ENCODE results near the gene TCAP.
"Not testable (repeated sequence)": the region's sequence is repeated elsewhere in the genome, so short reads cannot be mapped to it uniquely, and the experiment has no call there.

The TCAP gene

GRCh38 chr17:39706921-39707337, 41.8 kb downstream of the TCAP start:
- no peak for DNase-seq

GRCh38 chr17:39709319-39709997, 44.3 kb downstream of the TCAP start:
- no peak for DNase-seq

GRCh38 chr17:39709998-39710964, 45.1 kb downstream of the TCAP start:
- no peak for DNase-seq

GRCh38 chr17:39711071-39711470, 45.9 kb downstream of the TCAP start:
- DNase-seq: not testable (repeated sequence)

GRCh38 chr17:39711851-39712250, 46.7 kb downstream of the TCAP start:
- DNase-seq: no peak

GRCh38 chr17:39714234-39714633, 49.1 kb downstream of the TCAP start:
- DNase-seq: no peak

GRCh38 chr17:39715375-39716072, 50.4 kb downstream of the TCAP start:
- DNase-seq: no peak
